ENCODE results near the gene CD101. TPM values are rescaled to one million over a fixed set of nuclear protein-coding genes. Genes with fewer than 3 reads are reported as not detected.

The CD101 gene
- total RNA-seq, 1 donor from 2014 or later: 0.06 TPM

Other genes with a start within 250 kb of the CD101 start
- not detected in 2 replicates for gene CD2, start 247.3 kb upstream of the CD101 start, total RNA-seq
- 86.9 and 92.3 TPM in 2 replicates for gene PTGFRN, start 91.8 kb upstream of the CD101 start, total RNA-seq
- gene TTF2, start 58.6 kb downstream of the CD101 start, total RNA-seq: 9.1 and 20.8 TPM in 2 replicates
- 0.82 and 3.0 TPM in 2 replicates for gene TRIM45, start 120.0 kb downstream of the CD101 start, total RNA-seq
- gene VTCN1, start 209.2 kb downstream of the CD101 start, total RNA-seq: not detected in 2 replicates

All from glomerular endothelial cell (primary cell).